Measurements from ENCODE around the gene FOXN4.

- no peak for TF ChIP-seq EZH2 (IDR thresholded peaks at IDR 0.05; ENCODE audit: borderline replicate concordance, low read depth, low read length, severe bottlenecking)
- no peak for TF ChIP-seq CTCF (IDR thresholded peaks at IDR 0.05; ENCODE audit: borderline replicate concordance, extremely low read depth, low read length, poor library complexity, severe bottlenecking)
These were observed 30.2 kb downstream of the FOXN4 start for GRCh38 chr12:109278912-109279311.
